GM12878 (cell line): ENCODE results near the gene ATP10D.

Experiments
- CHD4 ChIP-seq: fragments of 200-600 bp; sonication (generic); IDR thresholded peaks from 2 replicates; pipeline ENCODE4 v1.6.1; 2016; ENCODE audit warnings: mild to moderate bottlenecking
- E4F1 ChIP-seq: fragments of 450-650 bp; IDR thresholded peaks from 2 replicates; pipeline ENCODE4 v1.6.1; 2018; ENCODE audit warnings: borderline replicate concordance, mild to moderate bottlenecking; ENCODE audit not compliant: partially characterized antibody
- HDAC2 ChIP-seq: fragments of 200-600 bp; sonication (generic); IDR thresholded peaks from 2 replicates; pipeline ENCODE4 v1.6.1; 2017
- RAD21 ChIP-seq: IDR thresholded peaks from 2 replicates; pipeline ENCODE4 v1.6.1; 2011; ENCODE audit warnings: mild to moderate bottlenecking, low read depth, low read length, moderate library complexity; ENCODE audit not compliant: insufficient read depth
- REST ChIP-seq: IDR thresholded peaks from 2 replicates; pipeline ENCODE4 v1.6.1; 2012; ENCODE audit warnings: mild to moderate bottlenecking, low read depth, low read length
- ZNF207 ChIP-seq: fragments of 450-650 bp; IDR thresholded peaks from 2 replicates; pipeline ENCODE4 v1.6.1; 2014; ENCODE audit warnings: antibody characterized with exemption, mild to moderate bottlenecking, borderline replicate concordance

- TF ChIP-seq REST (no peak), HDAC2 (no peak), RAD21 (no peak), E4F1 (no peak), ZNF207 (no peak), CHD4 (no peak)
Observed at GRCh38 chr4:47535567-47536147, 50.6 kb downstream of the ATP10D start.
